HG03064 (cell line): ENCODE data around the gene RHOH.

ENCODE experiments used
- ATAC-seq: cut with Tn5 transposase; IDR thresholded peaks from one replicate; pipeline ENCODE4 v1.9.1; 2021; ENCODE audit warnings: low read depth; ENCODE audit not compliant: unreplicated experiment

The RHOH gene

GRCh38 chr4:40232610-40233009 is 35.8 kb downstream of the RHOH start:
- ATAC-seq = no peak

- no peak for ATAC-seq
Observed at GRCh38 chr4:40233227-40233626, 36.4 kb downstream of the RHOH start.

- ATAC-seq = no peak
Observed at GRCh38 chr4:40234519-40235039, 37.7 kb downstream of the RHOH start.

GRCh38 chr4:40238008-40238699 is 41.3 kb downstream of the RHOH start:
- ATAC-seq = no peak

- ATAC-seq = no peak
Observed at GRCh38 chr4:40238700-40239548, 42.1 kb downstream of the RHOH start.

GRCh38 chr4:40240040-40240653 is 43.3 kb downstream of the RHOH start:
- ATAC-seq = no peak

- ATAC-seq = no peak
Observed at GRCh38 chr4:40241026-40241425, 44.2 kb downstream of the RHOH start.

- no peak for ATAC-seq
Observed at GRCh38 chr4:40241941-40242340, 45.1 kb downstream of the RHOH start.

GRCh38 chr4:40243386-40243948 is 46.6 kb downstream of the RHOH start:
- no peak for ATAC-seq

GRCh38 chr4:40244606-40245005 is 47.8 kb downstream of the RHOH start:
- ATAC-seq = no peak

- no peak for ATAC-seq
Observed at GRCh38 chr4:40245550-40245949, 48.7 kb downstream of the RHOH start.

GRCh38 chr4:40246011-40246900 is 49.4 kb downstream of the RHOH start:
- no peak for ATAC-seq

GRCh38 chr4:40246938-40247337 is 50.1 kb downstream of the RHOH start:
- no peak for ATAC-seq

GRCh38 chr4:40247350-40247749 is 50.5 kb downstream of the RHOH start:
- ATAC-seq = no peak

GRCh38 chr4:40251366-40251765 is 54.5 kb downstream of the RHOH start:
- no peak for ATAC-seq

- ATAC-seq = no peak
Observed at GRCh38 chr4:40253906-40254305, 57.1 kb downstream of the RHOH start.

- no peak for ATAC-seq
Observed at GRCh38 chr4:40254608-40255392, 58.0 kb downstream of the RHOH start.

- ATAC-seq = no peak
Observed at GRCh38 chr4:40255393-40256281, 58.8 kb downstream of the RHOH start.
